Lower leg skin (tissue), 4 donors: ENCODE data around the gene ATOH8. TPM values are rescaled to one million over a fixed set of nuclear protein-coding genes. Genes with fewer than 3 reads are reported as not detected.
A peak's percentile ranks its signal among the peaks of the same experiment; 100 is the strongest.

Experiments used
- DNase-seq, 2 donors: peaks; one replicate each; pipeline ENCODE4 v3.0.0-alpha.2; 2019; ENCODE audit warnings: low spot score in 2 of 2
- H3K4me3 ChIP-seq: fragments of 200-600 bp; sonication (generic); 2 replicates; pipeline ENCODE4 v1.5.1; 2017; ENCODE audit warnings: mild to moderate bottlenecking, low read depth; ENCODE audit not compliant: poor library complexity, severe bottlenecking
- POLR2A ChIP-seq, 2 donors: fragments of 450-650 bp; IDR thresholded peaks; one replicate each; pipeline ENCODE4 v1.6.1; 2016 to 2017; ENCODE audit warnings: antibody characterized with exemption in 2 of 2, mild to moderate bottlenecking in 1 of 2, moderate library complexity in 1 of 2
- whole genome bisulfite sequencing, 2 donors: methylation state at CpG; one replicate each; pipeline ENCODE4 v1.1.5; 2018; 5-methylcytosine and 5-hydroxymethylcytosine counted together
- intact Hi-C: fragments of 100-400 bp; cut with DNase I; formaldehyde crosslinking; loops from one replicate; pipeline ENCODE4 v1.15.0; 2023; ENCODE audit warnings: low total_unique reads
- total RNA-seq, 4 donors: library from RNA; depleted of rRNA; stranded (reverse); fragments of >200 nt; gene quantifications; one replicate each; pipeline ENCODE4 v1.1.0, GENCODE V29; 2016
- TF ChIP-seq, protein P1 (sequence below), 3 donors: fragments of 450-650 bp; IDR thresholded peaks; one replicate each; pipeline ENCODE4 v1.5.1; 2016; ENCODE audit warnings: antibody characterized with exemption in 3 of 3, mild to moderate bottlenecking in 3 of 3, moderate library complexity in 2 of 3

ATOH8 gene
- total RNA-seq, 4 donors from 2014 or later = 27.3 to 79.8 (median 33.7) TPM

DNA sequence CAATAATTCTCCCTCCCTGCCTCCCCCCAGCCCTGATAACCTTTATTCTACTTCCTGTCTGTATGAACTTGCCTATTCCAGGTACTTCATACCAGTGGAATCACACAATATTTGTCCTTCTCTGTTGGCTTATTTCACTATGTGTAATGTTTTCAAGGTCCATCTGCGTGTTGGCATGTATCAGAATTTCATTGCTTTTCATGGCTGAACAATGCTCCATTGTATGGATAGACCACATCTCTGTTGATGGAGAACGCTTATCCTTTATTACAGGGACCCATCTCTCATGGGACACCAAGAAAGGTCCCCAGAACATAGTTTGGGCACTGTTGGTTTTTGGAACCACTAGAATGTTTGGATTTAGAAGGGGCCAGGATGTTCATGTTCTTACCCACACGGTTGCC, 40.2 kb downstream of the ATOH8 start:
- WGBS, 2 donors = 80 to 87% methylated on average over 3 of the region's 3 CpGs
- intact Hi-C loops = no loop called here
- no peak for DNase-seq
- TF ChIP-seq POLR2A (IDR thresholded peaks at IDR 0.05) = no peak
- TF ChIP-seq, protein P1, sequence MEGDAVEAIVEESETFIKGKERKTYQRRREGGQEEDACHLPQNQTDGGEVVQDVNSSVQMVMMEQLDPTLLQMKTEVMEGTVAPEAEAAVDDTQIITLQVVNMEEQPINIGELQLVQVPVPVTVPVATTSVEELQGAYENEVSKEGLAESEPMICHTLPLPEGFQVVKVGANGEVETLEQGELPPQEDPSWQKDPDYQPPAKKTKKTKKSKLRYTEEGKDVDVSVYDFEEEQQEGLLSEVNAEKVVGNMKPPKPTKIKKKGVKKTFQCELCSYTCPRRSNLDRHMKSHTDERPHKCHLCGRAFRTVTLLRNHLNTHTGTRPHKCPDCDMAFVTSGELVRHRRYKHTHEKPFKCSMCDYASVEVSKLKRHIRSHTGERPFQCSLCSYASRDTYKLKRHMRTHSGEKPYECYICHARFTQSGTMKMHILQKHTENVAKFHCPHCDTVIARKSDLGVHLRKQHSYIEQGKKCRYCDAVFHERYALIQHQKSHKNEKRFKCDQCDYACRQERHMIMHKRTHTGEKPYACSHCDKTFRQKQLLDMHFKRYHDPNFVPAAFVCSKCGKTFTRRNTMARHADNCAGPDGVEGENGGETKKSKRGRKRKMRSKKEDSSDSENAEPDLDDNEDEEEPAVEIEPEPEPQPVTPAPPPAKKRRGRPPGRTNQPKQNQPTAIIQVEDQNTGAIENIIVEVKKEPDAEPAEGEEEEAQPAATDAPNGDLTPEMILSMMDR (IDR thresholded peaks at IDR 0.05) = no peak
- H3K4me3 ChIP-seq = no peak overlapping the region

GRCh38 chr2:85794491-85795121, 40.8 kb downstream of the ATOH8 start:
- peak in 1 of 2 donors; percentile 86 for DNase-seq
- intact Hi-C loops = no loop called here
- WGBS, 2 donors = 66 to 88% methylated on average over 14 of the region's 14 CpGs
- no peak overlapping the region for H3K4me3 ChIP-seq
- TF ChIP-seq, protein P1 (IDR thresholded peaks at IDR 0.05) = no peak
- TF ChIP-seq POLR2A (IDR thresholded peaks at IDR 0.05) = no peak

GRCh38 chr2:85795331-85796045, 41.7 kb downstream of the ATOH8 start:
- no peak overlapping the region for H3K4me3 ChIP-seq
- intact Hi-C loops = no loop called here
- 82 to 88% methylated on average over 20 of the region's 20 CpGs for WGBS, 2 donors
- peak in 1 of 2 donors; percentile 85 for DNase-seq
- TF ChIP-seq POLR2A (IDR thresholded peaks at IDR 0.05) = no peak
- TF ChIP-seq, protein P1 (IDR thresholded peaks at IDR 0.05) = no peak

- WGBS, 2 donors = 78 to 90% methylated on average over 6 of the region's 6 CpGs
- intact Hi-C loops = no loop called here
- DNase-seq = no peak
- no peak for TF ChIP-seq POLR2A (IDR thresholded peaks at IDR 0.05)
- TF ChIP-seq, protein P1 (IDR thresholded peaks at IDR 0.05) = no peak
- no peak overlapping the region for H3K4me3 ChIP-seq
Measured at GRCh38 chr2:85796046-85796340, 42.2 kb downstream of the ATOH8 start.

DNA sequence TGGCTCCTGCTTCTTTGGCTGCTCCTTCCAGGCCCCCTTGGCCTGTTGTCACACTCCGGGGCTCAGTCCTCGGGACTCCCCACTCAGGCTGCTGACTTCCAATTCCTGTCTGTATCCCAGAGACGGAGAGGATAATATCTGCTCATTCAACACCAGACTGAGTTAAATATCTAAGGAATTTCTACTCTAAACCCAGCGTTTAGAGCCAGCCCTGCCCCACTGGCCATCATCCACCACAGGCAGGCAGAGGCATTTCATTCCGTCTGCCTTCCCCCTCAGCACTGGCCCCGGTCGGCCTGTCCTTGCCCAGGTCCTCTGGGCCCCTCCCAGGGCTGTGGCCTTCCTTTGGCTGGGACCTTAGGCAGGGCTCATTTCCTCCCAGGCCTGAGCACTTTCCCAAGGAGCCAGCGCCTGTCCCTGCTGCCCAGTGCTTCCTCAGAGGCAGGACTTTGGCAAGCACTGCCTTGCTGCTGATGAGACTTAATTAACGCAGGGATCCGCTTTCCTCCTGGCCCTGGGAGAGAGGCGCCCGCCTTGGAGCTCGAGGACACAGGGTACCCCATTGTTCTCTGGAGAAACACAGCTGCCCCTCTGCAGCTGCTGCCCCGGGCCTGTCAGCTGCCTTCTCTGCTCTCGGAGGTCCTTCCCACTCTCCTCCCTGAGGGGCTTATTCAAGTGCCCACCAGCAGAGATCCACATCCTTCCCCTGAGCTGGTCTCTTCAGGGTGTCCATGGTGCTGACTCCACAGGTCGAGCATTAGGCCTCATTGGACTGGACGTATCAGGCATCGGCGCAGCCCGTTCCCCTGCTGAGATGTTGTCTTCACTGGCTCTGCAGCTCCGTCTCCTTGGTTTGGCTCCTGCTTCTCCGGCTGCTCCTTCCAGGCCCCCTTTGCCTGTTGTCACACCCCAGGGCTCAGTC, 42.8 kb downstream of the ATOH8 start:
- intact Hi-C loops = no loop called here
- H3K4me3 ChIP-seq = no peak overlapping the region
- TF ChIP-seq, protein P1 (IDR thresholded peaks at IDR 0.05) = no peak
- no peak for TF ChIP-seq POLR2A (IDR thresholded peaks at IDR 0.05)
- WGBS, 2 donors = 69 to 75% methylated on average over 20 to 22 of the region's 22 CpGs
- peak in 1 of 2 donors; percentile 85 for DNase-seq
